Trophoblast cell (in vitro differentiated cells and primary cell): ENCODE measurements around the gene BCL11A.
A peak's percentile ranks its signal among the peaks of the same experiment; 100 is the strongest.

Experiments used
- DNase-seq, 2 donors: peaks; one replicate each; pipeline ENCODE4 v3.0.0-alpha.2; 2016
- H2AFZ ChIP-seq: 2 replicates; pipeline ENCODE4 v1.6.1; 2013; ENCODE audit warnings: low read length, moderate library complexity, mild to moderate bottlenecking; ENCODE audit not compliant: insufficient read depth, poor library complexity
- H2AK5ac ChIP-seq: 2 replicates; pipeline ENCODE4 v1.6.1; 2013; ENCODE audit warnings: mild to moderate bottlenecking, low read length
- H2BK120ac ChIP-seq: 2 replicates; pipeline ENCODE4 v1.6.1; 2013; ENCODE audit warnings: low read length, mild to moderate bottlenecking, moderate library complexity; ENCODE audit not compliant: insufficient read depth, poor library complexity
- H2BK12ac ChIP-seq: 2 replicates; pipeline ENCODE4 v1.6.1; 2013; ENCODE audit warnings: mild to moderate bottlenecking, low read length, moderate library complexity
- H2BK5ac ChIP-seq: 2 replicates; pipeline ENCODE4 v1.6.1; 2013; ENCODE audit warnings: low read length, low read depth, moderate library complexity, mild to moderate bottlenecking; ENCODE audit not compliant: poor library complexity
- H3K14ac ChIP-seq: 2 replicates; pipeline ENCODE4 v1.6.1; 2013; ENCODE audit warnings: mild to moderate bottlenecking, low read length
- H3K18ac ChIP-seq: 2 replicates; pipeline ENCODE4 v1.6.1; 2013; ENCODE audit warnings: mild to moderate bottlenecking, low read length
- H3K23ac ChIP-seq: 2 replicates; pipeline ENCODE4 v1.6.1; 2013; ENCODE audit warnings: low read length
- H3K27ac ChIP-seq: 2 replicates; pipeline ENCODE4 v1.5.1; 2013; ENCODE audit warnings: low read depth, mild to moderate bottlenecking, inconsistent platforms, low read length, moderate library complexity
- H3K27me3 ChIP-seq: 2 replicates; pipeline ENCODE4 v1.6.1; 2013; ENCODE audit warnings: inconsistent platforms, mild to moderate bottlenecking, low read length, moderate library complexity; ENCODE audit not compliant: insufficient read depth
- H3K36me3 ChIP-seq, 2 experiments: 1 replicate in 1 of 2; 2 replicates in 1 of 2; pipeline ENCODE4 v1.6.1; 2013; ENCODE audit warnings: low read length in 2 of 2, mild to moderate bottlenecking in 2 of 2, moderate library complexity in 1 of 2; ENCODE audit not compliant: insufficient read depth in 2 of 2, control insufficient read depth in 1 of 2
- H3K4ac ChIP-seq: 2 replicates; pipeline ENCODE4 v1.6.1; 2013; ENCODE audit warnings: low read depth, mild to moderate bottlenecking, low read length, moderate library complexity
- H3K4me1 ChIP-seq, 2 experiments: 1 replicate in 1 of 2; 2 replicates in 1 of 2; pipeline ENCODE4 v1.6.1; 2013; ENCODE audit warnings: low read length in 2 of 2, mild to moderate bottlenecking in 2 of 2, moderate library complexity in 1 of 2; ENCODE audit not compliant: insufficient read depth in 2 of 2, control insufficient read depth in 1 of 2
- H3K4me2 ChIP-seq: 2 replicates; pipeline ENCODE4 v1.6.1; 2013; ENCODE audit warnings: inconsistent platforms, mild to moderate bottlenecking, low read length, moderate library complexity
- H3K4me3 ChIP-seq: 2 replicates; pipeline ENCODE4 v1.5.1; 2013; ENCODE audit warnings: mild to moderate bottlenecking, low read depth, low read length, inconsistent platforms
- H3K79me1 ChIP-seq: one replicate; pipeline ENCODE4 v1.6.1; 2013; ENCODE audit warnings: low read length
- H3K79me2 ChIP-seq: 2 replicates; pipeline ENCODE4 v1.6.1; 2013; ENCODE audit warnings: low read length, mild to moderate bottlenecking; ENCODE audit not compliant: control insufficient read depth, insufficient read depth, poor library complexity
- H3K9ac ChIP-seq: 2 replicates; pipeline ENCODE4 v1.6.1; 2013; ENCODE audit warnings: mild to moderate bottlenecking, low read length
- H3K9me3 ChIP-seq: 2 replicates; pipeline ENCODE4 v1.6.1; 2013; ENCODE audit warnings: low read depth, mild to moderate bottlenecking, control low read depth, inconsistent platforms, low read length; ENCODE audit not compliant: insufficient read depth
- H4K12ac ChIP-seq: 2 replicates; pipeline ENCODE4 v1.6.1; 2013; ENCODE audit warnings: low read depth, mild to moderate bottlenecking, low read length, moderate library complexity
- H4K8ac ChIP-seq: 2 replicates; pipeline ENCODE4 v1.6.1; 2013; ENCODE audit warnings: low read depth, mild to moderate bottlenecking, low read length, moderate library complexity
- H4K91ac ChIP-seq: one replicate; pipeline ENCODE4 v1.6.1; 2013; ENCODE audit warnings: low read depth, mild to moderate bottlenecking, low read length, moderate library complexity
- WGBS: extraction: QIAGEN DNeasy Blood & Tissue Kit; methylation state at CpG from one replicate; pipeline ENCODE4 v1.1.7; 2013; ENCODE audit warnings: missing lambda C conversion rate; ENCODE audit not compliant: insufficient read length, insufficient coverage; ENCODE audit errors: extremely low coverage; 5-methylcytosine and 5-hydroxymethylcytosine counted together

The BCL11A gene

GRCh38 chr2:60513996-60514395 lies 39.5 kb downstream of the BCL11A start:
- Histone ChIP-seq H2AK5ac (no peak overlapping the region), H3K4ac (no peak overlapping the region), H2AFZ (no peak overlapping the region), H3K18ac (no peak overlapping the region), H2BK5ac (no peak overlapping the region), H3K79me1 (peaks cover 8% of the 10 kb centered on the region), H3K9me3 (no peaks in the 10 kb centered on the region), H3K4me3 (no peak overlapping the region), H3K9ac (no peak overlapping the region), H3K4me1 (peaks cover 19 to 24% of the 10 kb centered on the region in 2 experiments), H3K79me2 (no peaks in the 10 kb centered on the region), H2BK120ac (no peak overlapping the region), H3K23ac (no peak overlapping the region), H4K12ac (no peak overlapping the region), H3K14ac (no peak overlapping the region), H3K27me3 (no peaks in the 10 kb centered on the region), H4K8ac (no peak overlapping the region), H4K91ac (no peak overlapping the region), H3K36me3 (peaks cover 3 to 9% of the 10 kb centered on the region in 2 experiments), H2BK12ac (no peak overlapping the region), H3K4me2 (no peak overlapping the region), H3K27ac (no peak overlapping the region)
- no CpG with 5 or more reads among the region's 4 CpGs for WGBS
- DNase-seq = no peak

- no peak overlapping the region for H3K4ac ChIP-seq
- H3K79me1 ChIP-seq = peaks cover 8% of the 10 kb centered on the region
- H3K4me3 ChIP-seq = no peak overlapping the region
- no peak overlapping the region for H2AK5ac ChIP-seq
- no CpG with 5 or more reads among the region's 5 CpGs for WGBS
- no peak overlapping the region for H3K18ac ChIP-seq
- no peak overlapping the region for H2BK120ac ChIP-seq
- no peak overlapping the region for H4K91ac ChIP-seq
- peaks cover 0 to 5% of the 10 kb centered on the region in 2 experiments for H3K36me3 ChIP-seq
- H4K8ac ChIP-seq = no peak overlapping the region
- no peak overlapping the region for H3K4me2 ChIP-seq
- H4K12ac ChIP-seq = no peak overlapping the region
- no peak overlapping the region for H2BK12ac ChIP-seq
- H3K9me3 ChIP-seq = no peaks in the 10 kb centered on the region
- H3K27ac ChIP-seq = no peak overlapping the region
- no peaks in the 10 kb centered on the region for H3K27me3 ChIP-seq
- no peak overlapping the region for H3K9ac ChIP-seq
- no peak overlapping the region for H3K14ac ChIP-seq
- H2AFZ ChIP-seq = no peak overlapping the region
- DNase-seq = no peak
- no peak overlapping the region for H2BK5ac ChIP-seq
- H3K23ac ChIP-seq = no peak overlapping the region
- peaks cover 23 to 31% of the 10 kb centered on the region in 2 experiments for H3K4me1 ChIP-seq
- H3K79me2 ChIP-seq = no peaks in the 10 kb centered on the region
Observed at GRCh38 chr2:60513191-60513590, 40.3 kb downstream of the BCL11A start.

- no peak overlapping the region for H2BK120ac ChIP-seq
- no peak overlapping the region for H3K4me3 ChIP-seq
- no peaks in the 10 kb centered on the region for H3K79me2 ChIP-seq
- peaks cover 25 to 32% of the 10 kb centered on the region in 2 experiments for H3K4me1 ChIP-seq
- no peaks in the 10 kb centered on the region for H3K9me3 ChIP-seq
- peaks cover 8% of the 10 kb centered on the region for H3K79me1 ChIP-seq
- no peak overlapping the region for H4K8ac ChIP-seq
- peaks cover 0 to 5% of the 10 kb centered on the region in 2 experiments for H3K36me3 ChIP-seq
- H3K27ac ChIP-seq = no peak overlapping the region
- H3K4me2 ChIP-seq = no peak overlapping the region
- H3K9ac ChIP-seq = no peak overlapping the region
- peak in 1 of 2 donors; percentile 65 for DNase-seq
- no peak overlapping the region for H2BK12ac ChIP-seq
- H2AK5ac ChIP-seq = no peak overlapping the region
- H4K91ac ChIP-seq = no peak overlapping the region
- H2AFZ ChIP-seq = no peak overlapping the region
- H2BK5ac ChIP-seq = no peak overlapping the region
- no CpG with 5 or more reads among the region's 6 CpGs for WGBS
- no peak overlapping the region for H4K12ac ChIP-seq
- H3K27me3 ChIP-seq = no peaks in the 10 kb centered on the region
- H3K23ac ChIP-seq = no peak overlapping the region
- H3K4ac ChIP-seq = no peak overlapping the region
- no peak overlapping the region for H3K18ac ChIP-seq
- no peak overlapping the region for H3K14ac ChIP-seq
Observed at GRCh38 chr2:60512641-60513040, 40.8 kb downstream of the BCL11A start.

- H2BK120ac ChIP-seq = no peak overlapping the region
- no peak overlapping the region for H4K8ac ChIP-seq
- H3K36me3 ChIP-seq = peaks cover 0 to 3% of the 10 kb centered on the region in 2 experiments
- DNase-seq = no peak
- no peak overlapping the region for H3K23ac ChIP-seq
- no peak overlapping the region for H3K4ac ChIP-seq
- H2BK12ac ChIP-seq = no peak overlapping the region
- H4K12ac ChIP-seq = no peak overlapping the region
- H3K27ac ChIP-seq = no peak overlapping the region
- no peak overlapping the region for H3K4me3 ChIP-seq
- no peak overlapping the region for H2AK5ac ChIP-seq
- peaks cover 21 to 28% of the 10 kb centered on the region in 2 experiments for H3K4me1 ChIP-seq
- no peaks in the 10 kb centered on the region for H3K79me2 ChIP-seq
- no CpG with 5 or more reads among the region's 4 CpGs for WGBS
- H3K18ac ChIP-seq = no peak overlapping the region
- H2BK5ac ChIP-seq = no peak overlapping the region
- H3K27me3 ChIP-seq = no peaks in the 10 kb centered on the region
- no peak overlapping the region for H4K91ac ChIP-seq
- H3K4me2 ChIP-seq = no peak overlapping the region
- H3K9ac ChIP-seq = no peak overlapping the region
- H2AFZ ChIP-seq = no peak overlapping the region
- no peak overlapping the region for H3K14ac ChIP-seq
- H3K9me3 ChIP-seq = no peaks in the 10 kb centered on the region
- peaks cover 5% of the 10 kb centered on the region for H3K79me1 ChIP-seq
Observed at GRCh38 chr2:60512062-60512622, 41.3 kb downstream of the BCL11A start.
